ENCODE data around the gene LEMD2. TPM values are rescaled to one million over a fixed set of nuclear protein-coding genes. Genes with fewer than 3 reads are reported as not detected.
"Not testable (repeated sequence)": the region's sequence is repeated elsewhere in the genome, so short reads cannot be mapped to it uniquely, and the experiment has no call there.

LEMD2 gene
- total RNA-seq, 1 donor from 2014 or later: 53.6 TPM

DNA sequence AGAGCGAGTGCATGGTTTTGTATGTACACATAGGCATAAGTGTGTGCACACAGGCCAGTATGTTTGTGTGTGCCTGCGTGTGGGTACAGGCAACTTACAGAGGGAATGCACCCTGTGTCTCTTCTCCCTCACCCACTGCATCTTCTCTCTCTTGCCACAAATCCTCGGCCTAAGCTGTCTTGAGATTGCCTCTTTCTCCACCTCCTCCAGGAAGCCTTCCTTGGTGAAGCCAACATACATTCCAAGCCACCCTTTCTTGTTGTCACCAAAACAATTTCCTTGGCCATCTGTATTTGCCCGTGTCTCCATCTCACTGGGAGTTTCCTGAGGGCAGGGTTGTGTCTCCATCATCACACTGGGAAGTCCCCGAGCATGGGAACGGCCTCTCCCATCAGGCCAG, 44.7 kb upstream of the LEMD2 start:
- no peak overlapping the region for H3K4me3 ChIP-seq
- H3K4me1 ChIP-seq: no peaks in the 10 kb centered on the region
- intact Hi-C loops (cut with DNase I): no loop called here
- DNase-seq (peak; percentile 6), ATAC-seq (no peak)
- H3K27me3 ChIP-seq (ENCODE audit: low read depth): peaks cover 16% of the 10 kb centered on the region
- no peaks in the 10 kb centered on the region for H3K36me3 ChIP-seq
- H3K27ac ChIP-seq: no peak overlapping the region
- no peaks in the 10 kb centered on the region for H3K9me3 ChIP-seq
- no peak for TF ChIP-seq CTCF (IDR thresholded peaks at IDR 0.05)

GRCh38 chr6:33832831-33833230, 43.9 kb upstream of the LEMD2 start:
- H3K36me3 ChIP-seq; ATAC-seq; H3K9me3 ChIP-seq; H3K4me3 ChIP-seq; H3K27ac ChIP-seq; intact Hi-C loops (cut with DNase I); H3K4me1 ChIP-seq: not testable (repeated sequence)
- peak; percentile 10 for DNase-seq
- H3K27me3 ChIP-seq (ENCODE audit: low read depth): peaks cover 16% of the 10 kb centered on the region

DNA sequence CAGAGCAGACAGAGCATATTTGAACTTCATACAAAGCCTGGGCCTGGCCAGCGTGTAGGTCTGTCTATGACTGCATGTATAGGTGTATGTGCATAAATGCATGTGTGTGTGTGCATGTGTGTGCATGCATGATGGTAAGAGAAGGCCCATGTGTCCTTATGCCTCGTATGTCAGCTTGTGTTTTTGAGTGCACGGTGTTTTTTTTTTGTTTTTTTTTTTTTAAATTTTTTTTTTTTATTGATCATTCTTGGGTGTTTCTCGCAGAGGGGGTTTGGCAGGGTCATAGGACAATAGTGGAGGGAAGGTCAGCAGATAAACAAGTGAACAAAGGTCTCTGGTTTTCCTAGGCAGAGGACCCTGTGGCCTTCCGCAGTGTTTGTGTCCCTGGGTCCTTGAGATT, 42.8 kb upstream of the LEMD2 start:
- H3K9me3 ChIP-seq; H3K27ac ChIP-seq; H3K36me3 ChIP-seq; DNase-seq; ATAC-seq; H3K4me1 ChIP-seq; H3K4me3 ChIP-seq; intact Hi-C loops (cut with DNase I): not testable (repeated sequence)
- peaks cover 16% of the 10 kb centered on the region for H3K27me3 ChIP-seq (ENCODE audit: low read depth)

- ATAC-seq: no peak
- TF ChIP-seq CTCF (IDR thresholded peaks at IDR 0.05): no peak
- H3K27ac ChIP-seq: no peak overlapping the region
- H3K4me1 ChIP-seq: no peaks in the 10 kb centered on the region
- no peaks in the 10 kb centered on the region for H3K9me3 ChIP-seq
- DNase-seq: peak; percentile 28
- no peak overlapping the region for H3K4me3 ChIP-seq
- intact Hi-C loops (cut with DNase I): no loop called here
- H3K36me3 ChIP-seq: no peaks in the 10 kb centered on the region
- H3K27me3 ChIP-seq (ENCODE audit: low read depth): peaks cover 16% of the 10 kb centered on the region
Observed at GRCh38 chr6:33830635-33831240, 41.8 kb upstream of the LEMD2 start.

- intact Hi-C loops (cut with DNase I): no loop called here
Observed at GRCh38 chr6:33828764-33829731, 40.1 kb upstream of the LEMD2 start.

DNA sequence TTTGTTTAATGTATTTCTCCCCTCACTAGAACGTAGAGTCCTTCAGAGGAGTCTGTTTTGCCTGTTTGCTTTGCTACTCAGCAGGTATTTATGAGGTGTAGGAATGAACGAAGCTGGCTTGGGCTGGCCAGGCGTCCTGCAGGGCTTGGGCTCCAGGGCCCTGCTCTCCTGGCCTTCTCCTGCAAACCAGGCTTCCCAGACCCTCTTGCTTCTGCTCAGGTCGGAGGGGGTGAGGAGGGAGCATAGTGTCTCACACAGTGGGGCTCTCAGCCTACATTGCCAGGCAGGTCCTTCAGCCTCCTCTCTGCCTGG, 39.5 kb upstream of the LEMD2 start:
- Histone ChIP-seq H3K27ac (no peak overlapping the region), H3K4me1 (no peaks in the 10 kb centered on the region), H3K36me3 (no peaks in the 10 kb centered on the region), H3K27me3 (ENCODE audit: low read depth) (peaks cover 12% of the 10 kb centered on the region), H3K9me3 (no peaks in the 10 kb centered on the region), H3K4me3 (no peak overlapping the region)
- intact Hi-C loops (cut with DNase I): no loop called here
- no peak for TF ChIP-seq CTCF (IDR thresholded peaks at IDR 0.05)
- ATAC-seq: no peak
- no peak for DNase-seq

More at GRCh38 chr6:33828764-33829731, 40.1 kb upstream of the LEMD2 start:
- no peaks in the 10 kb centered on the region for H3K4me1 ChIP-seq
- TF ChIP-seq CTCF (IDR thresholded peaks at IDR 0.05): no peak
- H3K36me3 ChIP-seq: no peaks in the 10 kb centered on the region
- peak; percentile 21 for DNase-seq
- peaks cover 15% of the 10 kb centered on the region for H3K27me3 ChIP-seq (ENCODE audit: low read depth)
- H3K27ac ChIP-seq: no peak overlapping the region
- no peaks in the 10 kb centered on the region for H3K9me3 ChIP-seq
- ATAC-seq: no peak
- H3K4me3 ChIP-seq: no peak overlapping the region

Measured in lower lobe of right lung (tissue), 2 donors.